NT2/D1 (cell line): ENCODE measurements around the gene SCAI.

Source experiments
- SUZ12 ChIP-seq: IDR thresholded peaks from 2 replicates; pipeline ENCODE4 v1.6.1; 2011; ENCODE audit not compliant: insufficient read length, insufficient read depth; ENCODE audit errors: extremely low read depth
- YY1 ChIP-seq: IDR thresholded peaks from 2 replicates; pipeline ENCODE4 v1.6.1; 2011; ENCODE audit not compliant: insufficient read length, insufficient read depth
- ZNF274 ChIP-seq: IDR thresholded peaks from 2 replicates; pipeline ENCODE4 v1.6.1; 2011; ENCODE audit warnings: mild to moderate bottlenecking, low read depth, low read length

DNA sequence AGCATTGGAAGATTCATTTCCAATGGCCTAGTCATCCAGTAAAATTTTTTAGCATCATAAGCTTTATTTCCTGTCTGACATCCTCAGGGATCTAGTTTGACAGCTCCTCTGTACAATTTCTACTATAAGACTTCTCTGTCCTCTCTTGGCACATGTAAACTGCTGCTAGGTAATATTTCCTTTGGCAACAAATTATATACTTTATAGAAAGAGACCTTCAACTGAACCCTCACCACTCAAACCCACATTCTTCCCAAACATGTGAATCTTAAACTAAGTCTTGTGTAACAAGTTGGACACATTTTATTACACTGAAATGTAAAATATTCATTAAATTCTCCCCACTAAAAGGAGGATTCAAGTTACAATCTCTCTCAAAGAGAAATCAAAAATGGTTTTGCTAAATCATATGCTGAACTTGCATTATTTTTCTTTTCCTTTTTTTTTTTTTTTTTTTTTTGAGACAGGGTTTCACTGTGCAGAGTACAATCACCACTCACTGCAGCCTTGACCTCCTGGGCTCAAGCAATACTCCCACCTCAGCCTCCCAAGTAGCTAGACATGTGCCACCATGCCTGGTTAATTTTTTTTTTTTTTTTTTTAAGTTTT is 36.9 kb downstream of the SCAI start:
- TF ChIP-seq SUZ12 (no peak), ZNF274 (no peak), YY1 (no peak)
